Measurements from ENCODE around the gene BTBD17. TPM values are rescaled to one million over a fixed set of nuclear protein-coding genes. Genes with fewer than 3 reads are reported as not detected.

The BTBD17 gene
- polyA plus RNA-seq, 5 donors = 0.67 to 1.9 (median 0.84) TPM

DNA sequence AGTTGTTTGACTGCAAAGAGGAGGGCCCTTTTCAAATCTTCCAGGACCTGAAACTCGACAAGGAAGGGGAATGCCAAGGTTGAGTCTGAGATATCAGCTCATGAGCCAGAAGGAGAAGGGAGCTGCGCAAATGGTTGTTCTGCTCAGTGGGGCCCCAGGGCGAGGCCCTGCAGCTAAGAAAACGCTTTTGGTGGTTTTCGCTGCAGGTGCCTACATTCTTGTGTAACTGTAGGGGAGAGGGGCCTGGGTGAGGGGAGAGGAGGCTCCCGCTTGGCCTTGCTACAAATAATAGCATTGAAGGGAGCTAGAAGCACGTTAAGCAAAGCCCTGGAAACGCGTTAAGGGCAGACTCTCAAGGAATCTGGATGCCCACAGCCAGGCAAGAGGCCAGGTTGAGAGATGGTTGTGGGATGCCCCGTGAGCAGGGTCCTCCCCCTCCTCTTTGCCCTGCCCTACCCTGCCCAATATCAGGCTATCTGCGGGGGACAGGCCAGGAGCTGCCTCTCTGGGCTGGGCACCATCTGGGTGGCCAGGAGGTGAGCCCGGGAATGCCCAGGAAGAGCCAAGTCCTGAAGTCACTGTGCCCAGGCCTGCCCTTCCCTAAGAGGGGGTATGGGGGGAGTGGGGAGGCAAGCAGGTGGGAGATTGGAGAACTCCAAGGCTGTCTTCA is 27.6 kb upstream of the BTBD17 start:
- no peak for DNase-seq

DNA sequence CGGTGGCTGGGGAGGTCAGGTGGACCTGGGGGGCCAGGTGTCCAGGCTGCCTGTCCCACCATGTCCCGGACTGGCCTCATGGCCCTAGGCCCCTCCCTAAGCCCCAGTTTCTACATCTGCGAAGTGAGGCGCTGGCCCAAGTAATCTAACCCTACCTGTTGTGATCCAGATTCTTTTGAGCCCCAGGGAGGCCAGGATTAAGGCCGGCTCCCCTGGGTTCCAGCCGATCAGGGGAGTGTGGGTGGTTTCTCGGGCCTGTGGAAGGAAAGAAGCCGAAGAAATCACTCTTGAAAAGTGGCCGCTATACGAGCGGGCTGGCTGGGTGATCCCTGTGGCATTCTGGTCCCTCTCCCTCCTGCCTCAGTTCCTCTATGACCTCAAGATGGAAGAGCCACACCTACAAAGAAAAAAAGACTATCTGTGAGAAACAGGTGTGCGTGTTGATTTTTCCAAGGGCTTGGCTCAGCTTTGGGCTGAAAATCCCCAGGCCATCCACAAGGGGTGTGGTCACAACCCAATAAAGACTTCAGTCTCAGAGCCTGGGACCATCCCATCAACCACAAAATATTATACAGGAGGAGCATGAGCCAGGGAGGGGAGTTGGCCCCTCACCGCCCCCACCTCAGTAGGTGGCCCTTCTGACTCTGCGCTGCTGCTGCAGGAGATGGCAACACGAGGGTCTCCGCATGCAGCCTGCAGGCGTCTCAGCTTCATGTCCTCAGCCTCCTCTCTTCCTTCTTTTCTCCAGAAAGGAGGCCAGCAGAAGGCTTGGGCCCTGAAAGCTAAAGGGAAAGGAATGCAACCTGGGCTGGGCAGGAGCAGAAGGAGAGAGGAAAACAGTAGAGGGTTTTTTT is 25.9 kb upstream of the BTBD17 start:
- DNase-seq = no peak

DNA sequence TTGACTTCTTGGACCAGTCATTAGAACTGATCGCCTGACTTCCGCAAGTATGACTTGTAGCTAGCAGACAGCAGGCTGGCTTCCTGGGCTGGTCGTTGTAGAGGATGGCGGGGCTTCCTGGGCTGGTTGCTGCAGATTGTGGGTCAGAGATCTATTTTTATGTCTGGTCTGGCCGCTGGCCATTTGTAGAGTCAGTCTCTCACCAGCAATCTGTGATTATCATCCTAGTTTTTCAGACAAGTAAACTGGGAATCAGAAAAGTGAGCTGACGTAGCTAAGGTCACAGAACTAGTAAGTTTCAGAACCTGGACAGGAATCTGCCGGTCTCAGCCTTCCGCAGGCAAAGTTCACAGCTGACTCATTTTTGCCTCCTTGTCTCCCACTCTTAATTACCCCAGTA is 24.7 kb upstream of the BTBD17 start:
- DNase-seq = no peak

DNA sequence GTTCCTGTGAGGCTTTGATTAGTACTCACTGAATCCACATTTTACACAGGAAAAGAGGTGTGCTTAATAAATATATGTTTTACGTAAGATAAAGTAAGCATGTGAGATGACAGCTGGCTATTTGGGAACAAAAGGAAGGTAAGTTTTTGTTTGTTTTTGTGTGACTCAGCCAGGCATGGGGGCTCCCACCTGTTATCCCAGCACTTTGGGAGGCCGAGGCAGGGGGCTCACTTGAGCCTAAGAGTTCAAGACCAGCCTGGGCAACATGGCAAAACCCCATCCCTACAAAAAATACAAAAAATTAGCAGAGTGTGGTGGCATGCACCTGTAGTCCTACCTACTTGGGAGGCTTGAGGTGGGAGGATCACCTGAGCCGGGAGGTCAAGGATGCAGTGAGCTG is 23.5 kb upstream of the BTBD17 start:
- no peak for DNase-seq

DNA sequence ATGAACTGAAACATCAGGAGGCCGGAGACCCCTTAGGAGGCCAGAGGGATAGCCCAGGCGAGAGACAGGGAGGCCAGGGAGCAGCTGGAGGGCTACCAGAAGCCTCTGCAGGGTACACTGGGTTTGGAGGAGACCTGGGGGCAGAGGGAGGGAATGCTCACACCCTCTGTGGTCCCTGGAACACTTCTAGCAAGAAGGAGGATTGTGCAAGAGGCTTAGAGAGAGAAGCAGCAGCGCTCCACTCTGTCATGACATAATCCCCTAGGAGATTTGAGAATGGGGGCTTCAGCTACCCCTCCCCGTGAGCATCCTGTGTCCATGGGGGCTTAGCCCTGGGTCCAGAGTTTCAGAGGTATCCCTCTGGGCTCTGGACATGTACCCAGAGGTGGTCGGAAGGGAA is 21.5 kb upstream of the BTBD17 start:
- DNase-seq = no peak

DNA sequence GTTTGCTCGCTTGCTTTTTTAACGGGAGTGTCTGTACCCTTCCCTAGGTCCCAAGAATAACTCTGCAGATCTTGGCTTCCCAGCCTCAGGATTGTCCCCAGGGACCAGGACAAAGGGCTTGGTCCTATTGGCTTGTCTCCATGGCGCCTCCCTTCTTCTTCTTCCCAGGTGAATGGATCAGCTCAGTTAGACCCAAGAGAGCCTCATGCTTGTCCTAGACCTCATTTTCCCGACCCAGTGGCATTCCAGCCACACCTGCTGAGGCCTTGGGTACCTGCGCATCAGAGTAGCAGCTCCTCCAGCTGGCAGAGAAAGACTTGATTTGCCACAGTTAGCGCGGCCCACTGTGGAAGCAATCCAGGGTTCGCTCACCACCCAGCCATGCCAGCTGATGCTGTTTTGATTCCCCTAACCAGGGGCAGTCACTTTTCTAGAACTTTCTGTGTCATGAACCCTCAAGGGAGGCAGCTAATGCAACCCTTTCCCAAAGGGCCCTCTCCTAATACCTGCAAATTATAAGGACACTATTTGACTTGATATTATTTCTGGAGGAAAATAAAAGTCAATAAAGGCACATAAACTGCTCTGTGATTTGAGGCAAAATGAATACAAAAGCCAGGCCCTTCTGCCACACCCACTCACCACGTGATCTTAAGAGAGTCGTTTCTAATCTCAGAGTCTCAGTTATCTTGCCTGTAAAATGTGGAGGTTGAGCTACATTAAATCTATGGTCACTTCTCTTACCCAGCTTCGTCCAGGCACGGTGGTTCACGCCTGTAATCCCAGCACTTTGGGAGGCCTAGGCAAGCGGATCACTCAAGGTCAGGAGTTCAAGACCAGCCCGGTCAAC is 19.5 kb upstream of the BTBD17 start:
- no peak for DNase-seq

DNA sequence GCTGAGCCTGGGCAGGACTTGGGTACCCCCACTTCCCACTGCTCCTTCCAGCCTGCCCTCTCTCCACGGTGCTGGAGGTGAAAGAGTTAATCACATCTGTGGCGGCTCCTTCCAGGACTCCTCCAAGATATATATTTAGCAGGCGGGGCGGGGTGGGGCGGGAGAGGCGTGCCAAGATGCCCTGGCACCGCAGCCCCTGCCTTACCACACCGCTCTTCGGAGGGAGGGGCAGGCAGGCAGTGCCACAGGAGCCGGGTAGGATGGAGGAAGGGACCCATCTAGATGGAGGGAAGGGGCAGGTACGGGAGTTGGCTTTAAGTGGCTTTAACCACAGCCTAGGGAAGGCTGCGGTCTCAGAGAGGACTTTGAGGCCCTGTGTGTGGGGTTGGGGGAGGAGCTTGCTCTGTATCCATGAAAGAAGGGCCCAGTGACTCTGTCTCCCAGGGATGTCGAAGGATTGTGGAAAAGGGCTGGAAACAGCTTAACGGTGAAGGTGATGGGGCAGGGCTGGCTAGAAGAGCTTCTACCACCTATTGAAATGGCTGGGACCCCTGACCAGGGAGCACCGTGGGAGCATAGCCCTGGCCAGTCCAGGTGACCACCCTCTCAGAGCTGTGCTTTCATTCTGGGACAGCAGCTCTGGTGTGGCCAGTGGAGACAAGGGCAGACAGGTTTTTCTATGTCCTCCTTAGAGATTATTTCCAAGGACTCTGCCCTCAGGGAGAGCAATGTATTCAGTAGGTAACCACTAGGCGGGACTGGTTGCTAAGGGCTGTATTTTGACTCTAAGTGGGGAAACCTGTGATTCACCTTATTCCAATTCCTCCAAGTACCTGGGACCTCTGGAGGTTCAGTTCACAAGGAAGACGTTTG is 18.7 kb upstream of the BTBD17 start:
- DNase-seq = no peak

DNA sequence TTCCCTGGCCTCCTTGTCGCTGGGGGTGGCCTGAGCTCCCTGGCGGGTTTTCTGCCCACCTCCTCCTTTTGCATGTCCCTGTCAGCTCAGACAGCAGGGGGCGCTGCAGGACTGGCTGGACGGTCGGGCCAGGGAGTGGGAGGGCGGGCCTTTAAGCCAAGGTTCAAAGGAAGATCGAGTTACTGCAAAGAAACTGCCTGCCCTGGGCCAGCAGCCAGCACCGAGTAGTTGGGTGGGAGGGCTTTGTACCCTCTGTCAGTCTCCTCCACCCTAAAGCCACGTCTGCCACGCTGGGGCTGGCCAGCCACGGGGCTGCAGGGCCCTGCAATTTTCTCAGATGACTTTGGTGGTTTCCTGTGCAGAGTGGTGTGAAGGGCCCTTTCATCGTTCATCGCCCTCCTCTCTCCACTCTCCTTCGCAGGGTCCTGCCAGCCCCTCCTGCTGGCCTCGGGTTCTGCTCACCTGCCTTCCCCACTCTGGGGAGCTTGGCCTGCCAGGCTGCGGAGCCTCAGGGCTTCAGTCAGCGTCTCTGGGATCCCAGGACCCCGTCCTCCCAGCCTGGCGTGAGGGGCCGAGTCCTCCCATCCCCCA is 17.9 kb upstream of the BTBD17 start:
- DNase-seq = peak; percentile 89 to 90

DNA sequence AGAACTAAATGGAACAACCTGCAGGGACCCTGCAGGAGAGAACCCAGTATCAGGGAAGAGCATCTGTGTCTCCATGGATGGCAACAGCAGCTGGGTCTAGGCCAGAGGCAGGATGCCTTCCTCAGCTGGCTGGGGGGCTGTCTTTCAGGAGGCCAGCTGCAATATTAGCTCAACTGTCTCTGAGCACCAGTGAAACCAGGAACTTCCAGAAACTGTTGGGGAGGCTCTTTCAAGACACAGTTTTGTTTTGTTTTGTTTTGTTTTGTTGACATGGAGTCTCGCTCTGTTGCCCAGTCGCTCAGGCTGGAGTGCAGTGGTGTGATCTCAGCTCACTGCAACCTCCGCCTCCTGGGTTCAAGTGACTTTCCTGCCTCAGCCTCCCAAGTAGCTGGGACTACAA is 13.2 kb upstream of the BTBD17 start:
- no peak for DNase-seq

DNA sequence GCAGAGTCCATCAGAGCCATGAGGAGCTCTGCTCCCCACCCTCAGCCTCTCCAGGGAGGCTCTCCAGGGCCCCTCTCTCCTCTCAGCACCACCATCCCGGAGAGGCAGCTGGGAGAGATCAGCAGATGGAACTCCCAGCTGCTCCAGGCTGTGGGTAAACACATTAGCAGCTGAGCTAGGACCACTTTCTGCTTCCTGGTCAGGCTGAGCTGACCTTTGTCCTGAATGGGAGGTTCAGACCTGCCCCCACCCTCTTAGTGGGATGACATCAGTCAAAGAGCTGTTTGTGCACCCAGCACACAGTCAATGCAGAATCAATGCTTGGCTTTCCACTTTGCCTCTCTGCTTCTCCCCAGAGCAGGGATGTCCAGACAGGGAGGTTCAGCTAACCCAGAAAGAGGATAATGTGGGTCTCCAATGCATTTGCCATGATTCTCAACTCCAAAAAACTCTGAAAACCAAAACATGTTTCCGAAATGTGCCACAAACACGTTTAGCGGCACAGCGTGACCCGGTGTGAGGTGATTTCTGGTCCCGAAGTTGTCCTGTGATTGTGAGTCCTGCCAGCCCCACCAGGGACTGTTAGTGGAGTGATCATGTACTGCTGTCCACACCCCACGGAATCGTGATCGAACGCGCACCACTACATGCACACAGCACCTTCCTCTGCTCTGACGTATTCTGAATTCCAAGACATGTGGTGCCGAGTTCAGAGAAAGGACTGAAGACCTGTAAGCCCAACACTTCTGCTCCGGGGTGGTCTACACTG is 12.4 kb upstream of the BTBD17 start:
- DNase-seq = no peak

DNA sequence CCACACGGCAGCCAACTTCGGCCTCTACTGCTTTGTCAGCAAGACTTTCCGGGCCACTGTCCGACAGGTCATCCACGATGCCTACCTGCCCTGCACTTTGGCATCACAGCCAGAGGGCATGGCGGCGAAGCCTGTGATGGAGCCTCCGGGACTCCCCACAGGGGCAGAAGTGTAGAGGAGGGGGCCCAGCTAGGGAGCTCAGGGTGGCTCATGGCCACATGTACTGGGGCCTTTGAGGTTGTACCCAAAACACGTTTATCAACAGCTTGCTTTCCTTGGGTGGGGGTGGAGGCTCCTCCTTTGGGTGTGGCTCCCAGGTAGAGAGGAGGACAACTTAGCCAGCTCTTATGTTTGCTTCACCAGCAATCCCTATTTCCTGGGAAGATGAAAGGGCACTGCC is 10.8 kb upstream of the BTBD17 start:
- no peak for DNase-seq

DNA sequence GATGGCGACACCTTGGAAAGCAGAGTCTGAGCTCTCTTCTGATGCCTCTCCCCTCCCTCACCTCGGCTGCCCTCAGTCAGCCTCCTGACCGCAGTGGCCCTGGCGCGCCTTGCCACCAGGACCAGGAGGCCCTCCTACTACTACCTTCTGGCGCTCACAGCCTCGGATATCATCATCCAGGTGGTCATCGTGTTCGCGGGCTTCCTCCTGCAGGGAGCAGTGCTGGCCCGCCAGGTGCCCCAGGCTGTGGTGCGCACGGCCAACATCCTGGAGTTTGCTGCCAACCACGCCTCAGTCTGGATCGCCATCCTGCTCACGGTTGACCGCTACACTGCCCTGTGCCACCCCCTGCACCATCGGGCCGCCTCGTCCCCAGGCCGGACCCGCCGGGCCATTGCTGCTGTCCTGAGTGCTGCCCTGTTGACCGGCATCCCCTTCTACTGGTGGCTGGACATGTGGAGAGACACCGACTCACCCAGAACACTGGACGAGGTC is 10.0 kb upstream of the BTBD17 start:
- no peak for DNase-seq

DNA sequence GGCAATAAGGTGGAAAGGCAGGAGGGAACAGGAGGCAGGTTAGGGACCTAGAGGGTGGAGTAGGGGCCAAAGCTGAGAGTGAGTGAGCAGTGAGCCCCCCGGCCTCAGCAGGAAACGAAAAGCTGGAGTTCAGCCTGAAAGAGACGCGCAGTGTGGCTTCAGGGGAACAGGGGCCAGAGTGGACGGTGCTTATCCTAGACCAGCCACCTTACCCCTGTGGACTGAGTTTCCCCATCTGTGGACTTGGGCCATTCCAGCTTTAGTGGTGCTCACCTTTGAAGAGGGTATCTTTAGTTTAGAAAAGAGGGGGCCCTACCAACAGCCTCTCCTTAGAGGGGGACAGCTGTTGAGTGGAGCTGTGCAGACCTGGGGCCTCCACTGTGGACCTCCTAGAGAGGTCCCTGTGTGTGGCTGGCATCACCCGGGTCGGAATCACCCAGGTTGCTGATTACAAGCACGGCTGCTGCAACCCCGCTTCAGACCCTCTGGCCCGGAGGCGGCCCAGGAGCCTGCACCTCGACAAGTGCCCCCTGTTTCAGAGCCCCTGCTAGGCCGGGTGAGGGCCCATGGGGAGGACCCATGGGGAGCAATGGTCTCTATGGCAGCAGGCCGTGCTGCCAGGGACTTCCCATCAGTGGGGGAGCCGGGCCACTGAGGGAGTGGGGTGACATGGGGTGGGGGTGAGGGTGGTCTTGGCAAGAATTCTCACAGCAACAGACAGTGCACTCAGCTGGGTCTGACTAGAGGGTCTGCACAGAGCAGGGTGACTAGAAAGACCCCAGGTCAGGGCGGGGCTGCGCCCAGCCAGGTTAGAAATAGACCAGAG is 8.2 kb upstream of the BTBD17 start:
- no peak for DNase-seq

DNA sequence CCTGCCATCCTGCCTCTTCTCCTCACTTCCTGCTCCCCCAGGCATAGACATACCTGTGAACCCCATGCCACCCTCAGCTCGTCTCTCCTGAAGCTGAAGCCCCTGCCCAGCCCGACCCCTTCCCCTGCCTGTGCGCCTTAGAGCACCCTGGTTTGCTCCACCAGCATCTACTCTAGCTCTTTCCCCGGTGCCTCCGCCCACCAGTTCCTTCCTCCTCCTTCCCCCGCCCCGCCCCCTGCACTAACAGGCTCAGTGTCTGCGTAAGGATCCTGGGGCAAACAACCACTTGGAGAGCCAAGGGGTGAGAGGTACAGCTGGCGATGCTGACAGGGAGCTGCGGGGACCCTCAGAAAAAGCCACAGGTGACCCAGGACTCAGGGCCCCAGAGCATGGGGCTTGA is 7.6 kb upstream of the BTBD17 start:
- no peak for DNase-seq

DNA sequence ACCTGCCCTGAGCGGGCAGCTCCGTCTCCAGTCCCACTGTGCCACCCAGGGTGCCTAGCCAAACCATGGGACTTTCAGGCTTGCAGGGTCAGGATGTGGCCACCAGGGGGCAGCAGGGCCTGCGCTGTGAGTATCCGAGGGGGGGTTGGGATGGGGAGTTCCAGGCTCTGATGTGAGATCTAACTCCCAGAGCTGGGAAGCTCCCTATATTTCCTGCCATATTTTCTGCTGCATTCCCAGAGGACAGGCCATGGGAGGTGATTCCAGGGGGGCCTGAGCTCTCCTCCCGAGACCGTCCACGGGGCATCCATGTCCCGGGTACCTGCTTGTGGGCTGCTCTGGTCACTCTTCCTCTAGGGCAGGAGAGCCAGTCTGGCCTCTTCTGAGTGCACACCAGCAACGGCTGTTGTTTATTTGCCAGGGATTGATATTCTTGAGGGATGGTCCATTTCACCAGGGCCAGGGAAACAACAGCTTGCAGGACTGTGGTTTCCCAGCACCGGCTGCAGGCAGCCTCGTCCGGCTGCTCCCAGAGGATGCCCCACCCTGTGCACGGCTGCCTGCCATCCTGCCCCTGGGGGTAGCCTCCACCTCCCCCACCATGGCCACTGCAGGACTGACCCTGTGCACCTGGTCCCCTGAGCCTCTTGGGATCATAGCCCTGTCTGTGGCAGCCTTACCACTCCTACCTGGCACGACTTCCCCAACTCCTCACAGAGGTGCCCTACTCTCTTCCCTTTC is 6.8 kb upstream of the BTBD17 start:
- no peak for DNase-seq

DNA sequence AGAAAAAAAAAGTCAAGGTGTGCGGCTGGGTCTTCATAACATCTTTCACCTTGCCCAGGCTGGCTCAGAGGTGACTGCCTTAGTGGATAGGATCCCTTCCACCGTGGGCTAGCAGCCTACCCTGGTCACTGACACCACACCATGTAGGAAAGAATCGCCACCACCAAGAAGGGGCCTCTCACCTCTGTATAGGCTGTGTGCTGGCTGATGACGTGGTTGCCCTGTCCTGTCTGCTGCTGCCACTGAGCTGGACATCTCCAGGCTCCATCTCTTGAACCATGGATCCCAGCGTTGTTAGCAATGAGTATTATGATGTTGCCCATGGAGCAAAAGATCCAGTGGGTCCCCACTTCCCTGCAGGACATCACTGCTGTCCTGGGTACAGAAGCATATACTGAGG is 5.5 kb upstream of the BTBD17 start, which contains the start of gene GPR142:
Gene GPR142, plus strand, starts transcription at position 301 of the 400 bp plus-strand sequence. CDS start 2,035 bp downstream, outside the sequence.
- DNase-seq = no peak

DNA sequence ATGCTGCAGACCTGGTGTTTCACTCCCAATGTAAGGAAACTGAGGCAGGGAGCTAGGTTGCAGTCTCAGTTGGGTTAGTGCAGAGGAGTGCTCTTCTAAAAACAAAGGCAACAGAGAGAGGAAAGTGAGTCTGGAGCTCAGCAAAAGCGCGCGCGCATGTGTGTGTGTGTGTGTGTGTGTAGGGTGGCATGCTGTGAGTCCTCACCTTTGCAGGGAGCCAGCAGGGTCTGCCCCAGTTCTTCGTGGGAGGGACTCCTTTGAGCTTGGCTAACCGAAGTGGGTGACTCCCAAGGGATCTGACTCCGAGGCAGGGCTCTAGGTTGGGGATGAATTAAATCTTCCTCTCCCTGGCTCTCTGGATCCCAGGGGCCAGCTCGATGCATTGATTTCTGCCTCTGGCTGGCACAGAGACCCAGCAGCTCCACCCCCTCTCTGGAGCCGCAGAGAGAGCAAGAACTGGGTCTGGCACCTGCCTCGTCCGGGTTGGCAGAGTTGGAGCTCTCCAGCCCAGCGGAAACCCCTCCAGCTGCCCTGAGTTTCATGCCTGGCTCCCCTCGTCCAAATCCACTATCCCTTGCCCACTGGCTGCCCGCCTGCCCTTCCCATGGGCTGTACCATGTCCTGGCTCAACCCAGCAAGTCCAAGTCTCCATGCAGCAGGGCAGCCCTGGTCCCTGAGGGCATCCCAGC is 1.3 kb upstream of the BTBD17 start:
- DNase-seq = no peak

DNA sequence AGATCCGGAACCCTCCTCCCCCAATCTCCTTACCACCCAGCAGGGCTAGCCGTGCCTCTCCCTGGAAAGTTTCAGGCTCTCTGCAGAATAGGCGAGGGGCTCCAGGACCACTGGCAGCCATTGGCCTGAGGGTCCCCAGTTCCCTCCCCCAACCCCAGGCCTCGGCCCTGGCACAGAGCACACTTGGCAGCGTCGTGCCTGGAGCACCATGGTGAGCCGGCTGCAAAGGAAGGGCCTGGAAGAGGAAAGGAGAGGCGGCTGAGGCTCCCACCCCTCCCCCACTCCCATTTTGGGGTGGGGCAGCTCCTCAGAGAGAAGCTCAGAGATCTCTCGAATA is 369 bp upstream of the BTBD17 start:
- DNase-seq = no peak

Data from right lung (tissue), 5 donors.